Metanephros (tissue), 1 donor: ENCODE measurements around the gene UFD1. TPM values are rescaled to one million over a fixed set of nuclear protein-coding genes. Genes with fewer than 3 reads are reported as not detected.

Experiments used
- total RNA-seq: library from RNA; depleted of rRNA; stranded (reverse); fragments of >200 nt; gene quantifications from one replicate; pipeline ENCODE4 v1.2.3, GENCODE V29; 2014

UFD1 gene, protein sequence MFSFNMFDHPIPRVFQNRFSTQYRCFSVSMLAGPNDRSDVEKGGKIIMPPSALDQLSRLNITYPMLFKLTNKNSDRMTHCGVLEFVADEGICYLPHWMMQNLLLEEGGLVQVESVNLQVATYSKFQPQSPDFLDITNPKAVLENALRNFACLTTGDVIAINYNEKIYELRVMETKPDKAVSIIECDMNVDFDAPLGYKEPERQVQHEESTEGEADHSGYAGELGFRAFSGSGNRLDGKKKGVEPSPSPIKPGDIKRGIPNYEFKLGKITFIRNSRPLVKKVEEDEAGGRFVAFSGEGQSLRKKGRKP
- 29.4 TPM for total RNA-seq

DNA sequence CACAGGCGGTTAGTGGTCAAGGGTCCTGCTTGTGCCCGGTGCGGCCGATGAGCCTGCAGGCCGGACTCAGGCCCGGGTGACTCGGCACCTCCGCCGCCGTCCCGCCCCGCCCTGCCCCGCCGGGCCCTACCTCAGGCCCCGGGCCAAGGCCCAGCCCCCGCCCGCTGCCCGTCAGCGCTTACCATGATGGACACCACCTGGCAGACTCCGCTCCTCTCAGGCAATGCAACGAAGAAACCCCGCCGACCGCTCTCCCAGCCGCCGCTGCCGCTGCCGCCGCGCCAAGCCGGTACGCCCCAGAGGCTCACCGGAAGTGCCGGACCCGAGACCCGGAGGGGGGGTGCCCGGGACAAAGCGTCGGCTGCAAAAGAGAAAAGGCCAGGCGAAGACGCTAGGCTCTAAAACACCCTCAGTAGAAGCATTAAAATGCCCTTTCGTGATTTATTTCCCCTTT is at the start of gene UFD1:
UFD1 (minus strand) TSS at position 293 of the 454 bp plus-strand sequence; CDS start at position 185, 108 bp downstream.

DNA sequence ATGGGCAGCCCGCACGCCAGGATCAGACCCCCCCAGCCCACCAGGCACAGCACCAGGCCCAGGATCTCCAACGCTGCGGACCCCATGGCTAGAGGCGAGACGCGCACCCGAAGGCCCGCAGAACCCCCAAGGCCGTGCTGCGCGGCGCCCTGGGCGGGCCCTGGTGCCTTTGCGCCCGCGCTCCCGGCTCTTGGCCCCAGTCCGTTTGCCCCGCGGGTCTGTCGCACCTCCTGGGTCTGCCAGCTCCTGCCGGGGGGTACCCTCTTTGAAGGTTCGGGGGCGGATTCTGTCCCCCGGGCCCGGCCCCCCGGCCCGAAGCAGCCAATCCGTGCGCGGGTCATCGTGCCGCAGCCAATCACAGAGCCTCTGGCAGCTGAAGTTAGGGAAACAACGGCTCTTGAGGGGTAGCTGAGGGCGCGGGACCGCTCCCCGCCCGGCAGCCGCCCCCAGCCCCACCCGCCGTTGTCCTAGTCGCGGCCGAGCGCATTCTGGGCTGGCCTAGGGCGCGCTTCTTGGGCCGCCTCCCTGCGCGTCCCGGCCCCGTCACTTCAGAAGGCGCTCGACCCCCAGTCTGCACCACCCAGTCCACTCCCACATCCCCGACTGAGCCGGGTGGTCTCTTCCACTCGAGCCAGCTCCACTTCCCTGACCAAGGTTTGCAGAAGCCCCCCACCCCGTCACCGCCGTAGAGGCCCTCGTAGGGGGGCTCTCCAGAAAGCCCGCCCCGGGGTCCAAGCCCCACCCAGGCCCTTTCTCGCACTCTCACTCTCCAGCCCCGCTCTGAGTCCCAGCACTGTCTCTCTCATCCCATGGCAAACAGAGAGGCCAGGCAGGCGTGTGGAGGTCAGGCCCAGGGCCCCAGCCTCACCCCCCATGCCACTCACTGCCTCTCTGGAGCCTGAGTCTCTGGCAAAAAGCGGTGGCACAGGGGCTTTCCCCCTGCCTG is 45.5 kb upstream of the UFD1 start, which contains the start of gene CLDN5:
CLDN5 (minus strand) TSS at position 241 of the 946 bp plus-strand sequence; CDS start at position 86, 155 bp downstream.

DNA sequence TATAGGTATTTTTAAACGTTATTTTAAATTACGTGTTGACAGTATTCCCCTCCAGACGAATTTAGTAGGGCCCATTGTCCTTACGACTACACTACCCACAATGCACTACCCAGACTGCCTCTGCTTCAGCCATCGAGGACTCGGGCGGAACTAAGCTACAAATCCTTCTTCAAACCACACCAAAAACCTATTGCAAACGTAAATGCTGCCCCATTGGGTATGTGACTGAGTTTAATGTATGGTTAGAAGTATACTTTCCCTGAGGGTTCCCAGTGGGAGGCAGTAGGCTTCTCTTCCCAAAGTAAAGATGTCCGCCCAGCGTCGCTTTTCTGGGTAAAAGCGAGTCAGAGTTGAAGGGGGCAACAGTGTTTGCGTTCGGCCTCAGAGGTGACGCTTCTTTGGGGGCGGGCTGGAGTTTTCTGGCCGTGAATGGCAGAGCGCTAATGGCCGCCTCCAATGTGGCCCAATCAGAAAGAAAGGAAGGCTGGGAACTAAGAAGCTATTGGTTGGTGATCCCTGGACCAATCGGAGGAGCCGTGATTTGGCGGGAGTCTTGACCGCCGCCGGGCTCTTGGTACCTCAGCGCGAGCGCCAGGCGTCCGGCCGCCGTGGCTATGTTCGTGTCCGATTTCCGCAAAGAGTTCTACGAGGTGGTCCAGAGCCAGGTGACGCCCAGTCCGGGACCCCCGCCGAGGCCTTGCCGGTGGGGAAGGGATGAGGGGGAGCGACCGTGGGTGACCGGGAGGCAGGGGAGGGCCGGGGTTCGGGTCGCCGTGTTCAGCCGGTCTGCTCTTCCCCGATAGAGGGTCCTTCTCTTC is 571 bp upstream of the UFD1 start, which contains the start of gene CDC45:
CDC45 (plus strand) TSS at position 566 of the 818 bp plus-strand sequence; CDS start at position 615, 49 bp downstream.

DNA sequence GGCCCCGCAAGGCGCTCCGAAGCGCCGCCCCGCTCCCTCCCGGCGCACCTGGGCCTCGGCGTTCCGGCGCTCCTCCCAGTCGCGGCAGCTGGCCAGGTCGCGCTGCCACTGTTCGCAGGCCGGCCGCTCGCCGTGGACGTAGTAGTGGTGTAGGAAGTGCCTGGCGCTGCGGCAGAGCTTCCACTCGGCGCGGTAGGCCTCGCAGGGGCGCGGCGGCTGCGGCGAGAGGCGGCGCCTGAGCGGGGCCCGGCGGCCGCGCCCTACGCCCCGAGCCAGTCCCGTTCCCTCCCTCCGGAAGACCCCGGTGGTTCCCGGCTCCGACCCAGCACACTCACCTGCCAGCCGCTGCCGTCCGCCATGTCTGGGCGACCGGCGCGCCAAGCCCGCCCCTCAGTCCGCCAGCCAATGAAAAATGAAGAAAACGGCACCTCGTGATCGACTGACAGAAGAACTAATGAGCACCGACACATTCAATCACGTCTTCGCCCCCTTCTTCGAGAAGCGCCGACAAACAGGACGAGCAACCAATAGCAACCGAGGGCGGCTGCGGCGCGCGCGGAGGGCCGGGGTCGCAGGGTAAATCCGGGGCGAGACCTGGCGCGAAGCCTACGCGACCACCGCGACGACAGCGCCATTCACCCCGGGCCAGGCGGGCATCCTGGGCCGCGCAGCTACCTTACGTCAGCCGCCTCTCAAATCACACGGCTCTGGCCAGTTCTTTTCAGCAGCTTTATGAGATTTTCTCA is 31.5 kb downstream of the UFD1 start, which contains the start of gene C22orf39:
C22orf39 (minus strand) TSS at position 382 of the 746 bp plus-strand sequence; CDS start at position 359, 23 bp downstream.

DNA sequence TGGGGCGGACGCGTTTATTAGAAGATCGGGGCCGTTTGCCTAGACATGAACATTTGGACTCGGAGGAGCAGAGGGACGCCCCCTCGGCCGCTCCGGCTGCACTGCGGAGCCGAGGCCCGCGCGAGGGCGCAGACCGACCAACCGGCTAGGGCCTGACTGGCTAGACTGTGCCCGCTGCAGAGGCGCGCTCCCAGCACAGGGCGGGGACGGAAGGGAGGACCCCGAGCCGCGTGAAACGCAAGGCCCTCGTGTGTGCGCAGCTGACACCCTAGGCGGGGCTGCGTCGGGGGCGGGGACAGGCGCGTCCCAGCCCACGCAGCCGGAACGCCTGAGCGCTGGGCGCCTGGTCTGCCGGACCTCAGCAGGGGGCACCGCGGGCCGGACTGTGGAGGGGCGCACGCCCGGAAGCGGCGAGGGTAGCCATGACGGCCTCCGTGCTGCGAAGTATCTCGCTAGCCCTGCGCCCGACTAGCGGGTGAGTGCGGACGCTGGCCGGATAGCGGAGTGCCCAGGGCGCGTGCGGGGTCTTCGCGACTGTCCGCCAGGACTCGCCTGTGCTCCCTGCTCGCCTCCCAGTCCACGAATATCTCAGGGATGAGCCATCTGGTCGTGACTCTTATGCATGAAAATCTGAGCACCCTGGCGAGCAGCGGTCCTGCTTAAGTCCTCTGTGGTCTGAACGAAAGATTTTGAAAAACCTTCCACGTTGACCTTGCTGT is 46.7 kb downstream of the UFD1 start, which contains the start of gene MRPL40:
MRPL40 (plus strand) TSS at position 413 of the 719 bp plus-strand sequence; CDS start at position 423, 10 bp downstream.

DNA sequence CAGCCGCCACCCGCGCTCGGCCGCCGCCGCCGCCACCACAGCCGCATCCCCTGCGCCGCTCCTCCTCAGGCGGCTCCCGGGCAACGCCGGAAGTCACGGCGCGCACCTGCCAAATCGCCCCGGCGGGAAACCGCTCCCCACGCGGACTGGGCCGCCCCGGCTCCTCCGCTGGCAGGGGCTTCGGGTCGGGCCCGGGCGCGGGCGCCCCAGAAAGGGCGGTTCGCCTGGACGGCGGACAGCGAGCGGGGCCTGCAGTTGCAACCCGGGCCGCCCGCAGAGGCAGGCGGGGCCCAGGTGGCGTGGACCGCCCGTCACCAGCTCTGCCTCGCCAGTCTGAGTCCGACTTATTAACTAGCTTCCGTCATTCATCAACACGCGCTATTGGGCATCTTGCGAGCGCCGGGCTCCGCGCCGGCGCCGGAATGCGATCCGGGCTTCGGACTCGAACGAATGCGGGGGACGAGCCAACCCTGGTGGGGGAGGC is 47.3 kb downstream of the UFD1 start, which contains the start of gene HIRA:
HIRA (minus strand) TSS at position 85 of the 484 bp plus-strand sequence. CDS start 257 bp downstream, outside the sequence.

Other genes with a start within 250 kb of the UFD1 start
- 19.0 TPM for gene CLTCL1, start 187.5 kb downstream of the UFD1 start, total RNA-seq
- gene HIRA, start 47.5 kb downstream of the UFD1 start, total RNA-seq: 21.5 TPM
- gene MRPL40, start 46.6 kb downstream of the UFD1 start, total RNA-seq: 17.2 TPM
- 50.4 TPM for gene C22orf39, start 31.5 kb downstream of the UFD1 start, total RNA-seq
- gene CDC45, start 727 bp upstream of the UFD1 start, total RNA-seq: 11.9 TPM
- 91.8 TPM for gene CLDN5, start 45.2 kb upstream of the UFD1 start, total RNA-seq
- 39.4 TPM for gene SEPTIN5, start 235.3 kb upstream of the UFD1 start, total RNA-seq
- 16.9 TPM for gene GP1BB, start 244.3 kb upstream of the UFD1 start, total RNA-seq